Measurements from ENCODE around the gene PACS2. TPM values are rescaled to one million over a fixed set of nuclear protein-coding genes. Genes with fewer than 3 reads are reported as not detected.
A peak's percentile ranks its signal among the peaks of the same experiment; 100 is the strongest.

PACS2 gene
- total RNA-seq, 4 donors from 2014 or later = 61.5 to 91.1 (median 74.7) TPM

DNA sequence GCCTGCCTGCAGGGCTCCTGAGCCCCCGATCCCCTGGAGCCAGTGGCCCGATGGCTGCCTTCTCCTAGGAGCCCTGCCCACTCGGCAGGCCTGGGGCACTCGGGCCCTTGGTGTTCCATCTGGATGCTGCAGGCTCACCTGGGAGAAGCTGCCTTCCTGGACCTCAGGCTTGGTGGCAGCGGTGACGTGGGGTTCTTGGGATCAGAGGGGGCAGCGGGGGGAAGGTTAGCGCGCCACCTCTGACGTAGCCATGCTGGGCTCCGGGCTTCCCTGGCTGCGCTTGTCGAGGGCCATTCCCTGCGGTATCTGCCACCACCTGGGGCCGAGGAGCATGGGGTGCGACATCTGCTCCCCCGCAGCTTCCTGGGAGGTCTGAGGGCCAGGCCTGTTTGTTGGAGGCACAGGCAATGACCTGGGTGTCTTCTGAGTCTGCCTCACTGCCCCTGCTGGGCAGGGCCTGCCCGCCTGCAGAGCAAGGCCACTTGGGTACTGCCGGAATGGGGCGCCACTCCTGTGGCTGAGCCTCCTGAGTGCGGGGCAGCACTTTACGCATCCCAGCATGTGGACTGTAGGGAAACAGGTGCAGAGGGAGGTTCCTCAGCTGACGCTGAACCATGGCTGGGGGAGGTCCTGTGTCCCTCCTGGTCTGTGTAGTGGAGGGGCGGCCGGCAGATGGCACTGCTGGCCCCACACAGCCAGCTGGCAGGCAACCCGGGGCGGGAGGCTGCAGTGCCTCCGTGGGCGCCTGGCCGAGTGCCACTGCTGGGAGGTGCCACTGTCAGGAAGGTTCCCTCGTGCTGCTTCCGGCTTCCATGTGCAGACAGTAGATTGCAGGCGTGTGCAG is 125.4 kb downstream of the PACS2 start:
- no peaks in the 10 kb centered on the region for H3K27me3 ChIP-seq
- no peak overlapping the region for H3K27ac ChIP-seq
- peaks cover 0 to 49% of the 10 kb centered on the region in 2 donors for H3K36me3 ChIP-seq
- H3K4me1 ChIP-seq = peaks cover 0 to 42% (median 0%) of the 10 kb centered on the region in 3 donors
- TF ChIP-seq POLR2A (IDR thresholded peaks at IDR 0.05) (no peak), EP300 (IDR thresholded peaks at IDR 0.05) (no peak), POLR2AphosphoS5 (IDR thresholded peaks at IDR 0.05) (no peak)
- TF ChIP-seq, protein P1, sequence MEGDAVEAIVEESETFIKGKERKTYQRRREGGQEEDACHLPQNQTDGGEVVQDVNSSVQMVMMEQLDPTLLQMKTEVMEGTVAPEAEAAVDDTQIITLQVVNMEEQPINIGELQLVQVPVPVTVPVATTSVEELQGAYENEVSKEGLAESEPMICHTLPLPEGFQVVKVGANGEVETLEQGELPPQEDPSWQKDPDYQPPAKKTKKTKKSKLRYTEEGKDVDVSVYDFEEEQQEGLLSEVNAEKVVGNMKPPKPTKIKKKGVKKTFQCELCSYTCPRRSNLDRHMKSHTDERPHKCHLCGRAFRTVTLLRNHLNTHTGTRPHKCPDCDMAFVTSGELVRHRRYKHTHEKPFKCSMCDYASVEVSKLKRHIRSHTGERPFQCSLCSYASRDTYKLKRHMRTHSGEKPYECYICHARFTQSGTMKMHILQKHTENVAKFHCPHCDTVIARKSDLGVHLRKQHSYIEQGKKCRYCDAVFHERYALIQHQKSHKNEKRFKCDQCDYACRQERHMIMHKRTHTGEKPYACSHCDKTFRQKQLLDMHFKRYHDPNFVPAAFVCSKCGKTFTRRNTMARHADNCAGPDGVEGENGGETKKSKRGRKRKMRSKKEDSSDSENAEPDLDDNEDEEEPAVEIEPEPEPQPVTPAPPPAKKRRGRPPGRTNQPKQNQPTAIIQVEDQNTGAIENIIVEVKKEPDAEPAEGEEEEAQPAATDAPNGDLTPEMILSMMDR (IDR thresholded peaks at IDR 0.05) = no peak
- no peak for ATAC-seq
- WGBS, 2 donors (ENCODE audit: low coverage in 1 of 2) = no CpG with 5 or more reads among the region's 33 CpGs
- H3K9me3 ChIP-seq = no peaks in the 10 kb centered on the region
- H3K4me3 ChIP-seq = no peak overlapping the region

DNA sequence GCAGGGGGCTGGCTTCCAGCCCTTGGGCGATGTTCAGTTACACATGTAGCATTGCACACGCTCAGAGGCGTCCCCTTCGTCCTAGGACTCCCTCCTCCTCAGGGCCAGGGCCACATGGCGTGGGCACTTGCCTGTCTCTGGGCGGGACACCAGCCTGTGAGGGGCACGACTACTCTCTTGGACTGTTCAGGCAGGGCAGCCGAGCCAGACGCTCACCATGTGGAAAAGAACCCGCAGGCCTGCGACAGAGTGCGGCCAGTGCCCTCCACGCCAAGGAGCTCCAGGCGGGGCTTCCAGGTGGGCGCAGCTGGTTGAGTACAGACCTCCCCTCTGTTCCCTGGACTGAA is 126.0 kb downstream of the PACS2 start:
- Histone ChIP-seq H3K9me3 (no peaks in the 10 kb centered on the region), H3K27me3 (no peaks in the 10 kb centered on the region), H3K4me1 (peaks cover 0 to 42% (median 0%) of the 10 kb centered on the region in 3 donors), H3K36me3 (peaks cover 0 to 55% of the 10 kb centered on the region in 2 donors), H3K27ac (no peak overlapping the region), H3K4me3 (no peak overlapping the region)
- TF ChIP-seq EP300 (IDR thresholded peaks at IDR 0.05) (no peak), POLR2AphosphoS5 (IDR thresholded peaks at IDR 0.05) (no peak), POLR2A (IDR thresholded peaks at IDR 0.05) (no peak)
- TF ChIP-seq, protein P1 (IDR thresholded peaks at IDR 0.05) = no peak
- 20% methylated on average over 1 of the region's 15 CpGs; no CpG with 5 or more reads in 1 of the 2 donors for WGBS, 2 donors (ENCODE audit: low coverage in 1 of 2)
- ATAC-seq = no peak

DNA sequence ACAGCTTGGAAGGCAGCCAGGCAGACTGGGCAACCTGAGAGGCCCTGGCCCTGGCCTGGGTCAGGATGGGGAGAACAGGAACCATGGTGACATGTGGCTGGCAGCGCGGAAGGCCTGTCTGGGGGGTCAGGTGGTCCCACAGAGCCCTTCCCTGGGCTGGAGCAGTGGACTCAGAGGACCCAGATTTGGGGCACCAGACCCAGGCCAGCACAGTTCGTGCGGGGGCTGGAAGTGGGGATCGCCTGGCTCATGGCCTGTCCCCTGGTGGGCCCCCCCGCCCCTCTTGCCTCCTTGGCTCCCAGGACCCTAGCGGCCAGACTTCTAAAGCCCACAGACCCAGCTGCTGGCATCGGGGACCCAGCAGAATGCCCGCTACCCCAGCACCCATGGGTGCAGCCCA is 126.4 kb downstream of the PACS2 start:
- Histone ChIP-seq H3K36me3 (peaks cover 0 to 60% of the 10 kb centered on the region in 2 donors), H3K27me3 (no peaks in the 10 kb centered on the region), H3K27ac (no peak overlapping the region), H3K9me3 (no peaks in the 10 kb centered on the region), H3K4me3 (no peak overlapping the region), H3K4me1 (peaks cover 0 to 42% (median 0%) of the 10 kb centered on the region in 3 donors)
- ATAC-seq = no peak
- TF ChIP-seq EP300 (IDR thresholded peaks at IDR 0.05) = no peak
- no peak for TF ChIP-seq POLR2A (IDR thresholded peaks at IDR 0.05)
- TF ChIP-seq, protein P1 (IDR thresholded peaks at IDR 0.05) = no peak
- no peak for TF ChIP-seq POLR2AphosphoS5 (IDR thresholded peaks at IDR 0.05)
- no CpG with 5 or more reads among the region's 9 CpGs for WGBS, 2 donors (ENCODE audit: low coverage in 1 of 2)

DNA sequence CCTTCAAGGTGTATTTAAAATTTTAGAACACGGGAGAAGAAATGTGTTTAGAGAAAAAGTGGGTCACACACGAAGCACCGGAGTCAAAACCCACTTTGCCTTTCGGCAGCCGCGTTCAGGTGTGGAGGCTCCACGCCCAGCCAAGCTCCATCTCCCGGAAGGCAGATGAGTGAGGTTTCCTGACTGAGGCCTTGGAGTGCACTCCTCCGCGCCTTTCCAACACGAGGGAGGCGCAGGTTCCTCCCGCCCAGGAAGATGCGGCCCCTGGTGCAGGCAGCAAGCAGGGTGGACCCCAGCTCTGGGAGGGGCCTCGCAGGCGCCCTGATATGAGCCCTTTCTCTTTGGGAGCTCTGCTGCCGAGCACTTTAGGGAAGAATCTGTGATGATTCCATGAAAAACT is 127.6 kb downstream of the PACS2 start:
- Histone ChIP-seq H3K4me3 (no peak overlapping the region), H3K27me3 (no peaks in the 10 kb centered on the region), H3K9me3 (no peaks in the 10 kb centered on the region), H3K36me3 (peaks cover 0 to 71% of the 10 kb centered on the region in 2 donors), H3K4me1 (peaks cover 0 to 34% (median 0%) of the 10 kb centered on the region in 3 donors), H3K27ac (no peak overlapping the region)
- TF ChIP-seq POLR2A (IDR thresholded peaks at IDR 0.05) = no peak
- TF ChIP-seq, protein P1 (IDR thresholded peaks at IDR 0.05) = no peak
- TF ChIP-seq EP300 (IDR thresholded peaks at IDR 0.05) = no peak
- TF ChIP-seq POLR2AphosphoS5 (IDR thresholded peaks at IDR 0.05) = no peak
- WGBS, 2 donors (ENCODE audit: low coverage in 1 of 2) = 65 to 93% methylated on average over 6 to 11 of the region's 17 CpGs
- no peak for ATAC-seq

GRCh38 chr14:105442834-105443233 is 128.3 kb downstream of the PACS2 start:
- Histone ChIP-seq H3K4me3 (no peak overlapping the region), H3K9me3 (no peaks in the 10 kb centered on the region), H3K27me3 (no peaks in the 10 kb centered on the region), H3K4me1 (peaks cover 0 to 30% (median 0%) of the 10 kb centered on the region in 3 donors), H3K36me3 (peaks cover 0 to 73% of the 10 kb centered on the region in 2 donors), H3K27ac (no peak overlapping the region)
- WGBS, 2 donors (ENCODE audit: low coverage in 1 of 2) = 80% methylated on average over 1 of the region's 12 CpGs; no CpG with 5 or more reads in 1 of the 2 donors
- TF ChIP-seq, protein P1 (IDR thresholded peaks at IDR 0.05) = no peak
- TF ChIP-seq POLR2A (IDR thresholded peaks at IDR 0.05) = no peak
- TF ChIP-seq POLR2AphosphoS5 (IDR thresholded peaks at IDR 0.05) = no peak
- no peak for TF ChIP-seq EP300 (IDR thresholded peaks at IDR 0.05)
- ATAC-seq = peak; percentile 4
